ENCODE measurements around the gene IFT80. TPM values are rescaled to one million over a fixed set of nuclear protein-coding genes. Genes with fewer than 3 reads are reported as not detected.

IFT80 gene
- total and polyA plus RNA-seq, 9 of the 15 experiments (the other 6 are each of a cell fraction or from before 2014, with no cell fraction given), result 6.7 to 21.1 (median 16.4) TPM

DNA sequence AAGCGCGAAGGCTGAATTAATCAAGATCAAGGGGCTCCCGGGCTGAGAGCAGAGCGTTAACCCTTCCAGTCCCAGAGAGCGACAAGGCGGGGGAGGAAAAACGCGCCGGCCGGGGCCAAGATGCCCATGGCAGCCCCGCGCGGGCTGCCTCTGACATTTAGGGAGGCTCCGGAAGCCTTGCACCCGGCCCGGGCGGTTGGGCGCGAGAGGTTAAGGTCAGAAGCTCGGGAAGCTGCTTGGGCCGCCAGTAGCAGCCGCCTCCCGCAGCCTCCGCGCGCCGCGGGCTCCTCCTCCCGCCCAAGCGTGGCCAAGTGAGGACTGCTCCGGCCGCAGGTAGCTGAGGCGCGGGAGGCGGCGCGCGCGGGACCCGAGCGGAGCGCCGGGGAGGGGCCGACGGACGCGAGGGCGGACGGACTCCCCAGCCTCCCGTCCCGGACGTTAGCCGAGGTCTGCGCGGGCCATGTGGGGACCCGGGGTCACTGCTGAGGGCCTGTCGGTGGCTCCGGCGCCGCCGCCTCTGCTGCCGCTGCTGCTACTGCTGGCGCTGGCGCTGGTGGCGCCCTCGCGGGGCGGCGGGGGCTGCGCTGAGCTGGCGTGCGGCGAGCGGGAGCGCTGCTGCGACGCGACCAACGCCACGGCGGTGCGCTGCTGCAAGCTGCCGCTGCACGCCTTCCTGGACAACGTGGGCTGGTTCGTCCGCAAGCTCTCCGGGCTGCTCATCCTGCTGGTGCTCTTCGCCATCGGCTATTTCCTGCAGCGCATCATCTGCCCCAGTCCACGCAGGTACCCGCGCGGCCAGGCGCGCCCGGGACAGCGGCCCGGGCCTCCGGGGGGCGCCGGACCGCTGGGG is 173.6 kb downstream of the IFT80 start, which contains the start of gene C3orf80 (continued):
- TF ChIP-seq, protein P1, sequence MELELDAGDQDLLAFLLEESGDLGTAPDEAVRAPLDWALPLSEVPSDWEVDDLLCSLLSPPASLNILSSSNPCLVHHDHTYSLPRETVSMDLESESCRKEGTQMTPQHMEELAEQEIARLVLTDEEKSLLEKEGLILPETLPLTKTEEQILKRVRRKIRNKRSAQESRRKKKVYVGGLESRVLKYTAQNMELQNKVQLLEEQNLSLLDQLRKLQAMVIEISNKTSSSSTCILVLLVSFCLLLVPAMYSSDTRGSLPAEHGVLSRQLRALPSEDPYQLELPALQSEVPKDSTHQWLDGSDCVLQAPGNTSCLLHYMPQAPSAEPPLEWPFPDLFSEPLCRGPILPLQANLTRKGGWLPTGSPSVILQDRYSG (tag; conservative IDR thresholded peaks at IDR 0.05; ENCODE audit: low read depth), result no peak
- TF ChIP-seq, protein P2, sequence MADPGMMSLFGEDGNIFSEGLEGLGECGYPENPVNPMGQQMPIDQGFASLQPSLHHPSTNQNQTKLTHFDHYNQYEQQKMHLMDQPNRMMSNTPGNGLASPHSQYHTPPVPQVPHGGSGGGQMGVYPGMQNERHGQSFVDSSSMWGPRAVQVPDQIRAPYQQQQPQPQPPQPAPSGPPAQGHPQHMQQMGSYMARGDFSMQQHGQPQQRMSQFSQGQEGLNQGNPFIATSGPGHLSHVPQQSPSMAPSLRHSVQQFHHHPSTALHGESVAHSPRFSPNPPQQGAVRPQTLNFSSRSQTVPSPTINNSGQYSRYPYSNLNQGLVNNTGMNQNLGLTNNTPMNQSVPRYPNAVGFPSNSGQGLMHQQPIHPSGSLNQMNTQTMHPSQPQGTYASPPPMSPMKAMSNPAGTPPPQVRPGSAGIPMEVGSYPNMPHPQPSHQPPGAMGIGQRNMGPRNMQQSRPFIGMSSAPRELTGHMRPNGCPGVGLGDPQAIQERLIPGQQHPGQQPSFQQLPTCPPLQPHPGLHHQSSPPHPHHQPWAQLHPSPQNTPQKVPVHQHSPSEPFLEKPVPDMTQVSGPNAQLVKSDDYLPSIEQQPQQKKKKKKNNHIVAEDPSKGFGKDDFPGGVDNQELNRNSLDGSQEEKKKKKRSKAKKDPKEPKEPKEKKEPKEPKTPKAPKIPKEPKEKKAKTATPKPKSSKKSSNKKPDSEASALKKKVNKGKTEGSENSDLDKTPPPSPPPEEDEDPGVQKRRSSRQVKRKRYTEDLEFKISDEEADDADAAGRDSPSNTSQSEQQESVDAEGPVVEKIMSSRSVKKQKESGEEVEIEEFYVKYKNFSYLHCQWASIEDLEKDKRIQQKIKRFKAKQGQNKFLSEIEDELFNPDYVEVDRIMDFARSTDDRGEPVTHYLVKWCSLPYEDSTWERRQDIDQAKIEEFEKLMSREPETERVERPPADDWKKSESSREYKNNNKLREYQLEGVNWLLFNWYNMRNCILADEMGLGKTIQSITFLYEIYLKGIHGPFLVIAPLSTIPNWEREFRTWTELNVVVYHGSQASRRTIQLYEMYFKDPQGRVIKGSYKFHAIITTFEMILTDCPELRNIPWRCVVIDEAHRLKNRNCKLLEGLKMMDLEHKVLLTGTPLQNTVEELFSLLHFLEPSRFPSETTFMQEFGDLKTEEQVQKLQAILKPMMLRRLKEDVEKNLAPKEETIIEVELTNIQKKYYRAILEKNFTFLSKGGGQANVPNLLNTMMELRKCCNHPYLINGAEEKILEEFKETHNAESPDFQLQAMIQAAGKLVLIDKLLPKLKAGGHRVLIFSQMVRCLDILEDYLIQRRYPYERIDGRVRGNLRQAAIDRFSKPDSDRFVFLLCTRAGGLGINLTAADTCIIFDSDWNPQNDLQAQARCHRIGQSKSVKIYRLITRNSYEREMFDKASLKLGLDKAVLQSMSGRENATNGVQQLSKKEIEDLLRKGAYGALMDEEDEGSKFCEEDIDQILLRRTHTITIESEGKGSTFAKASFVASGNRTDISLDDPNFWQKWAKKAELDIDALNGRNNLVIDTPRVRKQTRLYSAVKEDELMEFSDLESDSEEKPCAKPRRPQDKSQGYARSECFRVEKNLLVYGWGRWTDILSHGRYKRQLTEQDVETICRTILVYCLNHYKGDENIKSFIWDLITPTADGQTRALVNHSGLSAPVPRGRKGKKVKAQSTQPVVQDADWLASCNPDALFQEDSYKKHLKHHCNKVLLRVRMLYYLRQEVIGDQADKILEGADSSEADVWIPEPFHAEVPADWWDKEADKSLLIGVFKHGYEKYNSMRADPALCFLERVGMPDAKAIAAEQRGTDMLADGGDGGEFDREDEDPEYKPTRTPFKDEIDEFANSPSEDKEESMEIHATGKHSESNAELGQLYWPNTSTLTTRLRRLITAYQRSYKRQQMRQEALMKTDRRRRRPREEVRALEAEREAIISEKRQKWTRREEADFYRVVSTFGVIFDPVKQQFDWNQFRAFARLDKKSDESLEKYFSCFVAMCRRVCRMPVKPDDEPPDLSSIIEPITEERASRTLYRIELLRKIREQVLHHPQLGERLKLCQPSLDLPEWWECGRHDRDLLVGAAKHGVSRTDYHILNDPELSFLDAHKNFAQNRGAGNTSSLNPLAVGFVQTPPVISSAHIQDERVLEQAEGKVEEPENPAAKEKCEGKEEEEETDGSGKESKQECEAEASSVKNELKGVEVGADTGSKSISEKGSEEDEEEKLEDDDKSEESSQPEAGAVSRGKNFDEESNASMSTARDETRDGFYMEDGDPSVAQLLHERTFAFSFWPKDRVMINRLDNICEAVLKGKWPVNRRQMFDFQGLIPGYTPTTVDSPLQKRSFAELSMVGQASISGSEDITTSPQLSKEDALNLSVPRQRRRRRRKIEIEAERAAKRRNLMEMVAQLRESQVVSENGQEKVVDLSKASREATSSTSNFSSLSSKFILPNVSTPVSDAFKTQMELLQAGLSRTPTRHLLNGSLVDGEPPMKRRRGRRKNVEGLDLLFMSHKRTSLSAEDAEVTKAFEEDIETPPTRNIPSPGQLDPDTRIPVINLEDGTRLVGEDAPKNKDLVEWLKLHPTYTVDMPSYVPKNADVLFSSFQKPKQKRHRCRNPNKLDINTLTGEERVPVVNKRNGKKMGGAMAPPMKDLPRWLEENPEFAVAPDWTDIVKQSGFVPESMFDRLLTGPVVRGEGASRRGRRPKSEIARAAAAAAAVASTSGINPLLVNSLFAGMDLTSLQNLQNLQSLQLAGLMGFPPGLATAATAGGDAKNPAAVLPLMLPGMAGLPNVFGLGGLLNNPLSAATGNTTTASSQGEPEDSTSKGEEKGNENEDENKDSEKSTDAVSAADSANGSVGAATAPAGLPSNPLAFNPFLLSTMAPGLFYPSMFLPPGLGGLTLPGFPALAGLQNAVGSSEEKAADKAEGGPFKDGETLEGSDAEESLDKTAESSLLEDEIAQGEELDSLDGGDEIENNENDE (IDR thresholded peaks at IDR 0.05; ENCODE audit: low read depth, low read length), result no peak
- TF ChIP-seq RBM17 (IDR thresholded peaks at IDR 0.05; ENCODE audit: borderline replicate concordance, low read depth, low read length), result no peak
- TF ChIP-seq NCOA1 (IDR thresholded peaks at IDR 0.05; ENCODE audit: low read depth), result no peak
- no peak for TF ChIP-seq ZNF408 (CRISPR knock-in tag; IDR thresholded peaks at IDR 0.05; ENCODE audit: low read depth)
- TF ChIP-seq, protein P3, sequence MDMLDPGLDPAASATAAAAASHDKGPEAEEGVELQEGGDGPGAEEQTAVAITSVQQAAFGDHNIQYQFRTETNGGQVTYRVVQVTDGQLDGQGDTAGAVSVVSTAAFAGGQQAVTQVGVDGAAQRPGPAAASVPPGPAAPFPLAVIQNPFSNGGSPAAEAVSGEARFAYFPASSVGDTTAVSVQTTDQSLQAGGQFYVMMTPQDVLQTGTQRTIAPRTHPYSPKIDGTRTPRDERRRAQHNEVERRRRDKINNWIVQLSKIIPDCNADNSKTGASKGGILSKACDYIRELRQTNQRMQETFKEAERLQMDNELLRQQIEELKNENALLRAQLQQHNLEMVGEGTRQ (CRISPR knock-in tag; IDR thresholded peaks at IDR 0.05), result no peak
- TF ChIP-seq, protein P4, sequence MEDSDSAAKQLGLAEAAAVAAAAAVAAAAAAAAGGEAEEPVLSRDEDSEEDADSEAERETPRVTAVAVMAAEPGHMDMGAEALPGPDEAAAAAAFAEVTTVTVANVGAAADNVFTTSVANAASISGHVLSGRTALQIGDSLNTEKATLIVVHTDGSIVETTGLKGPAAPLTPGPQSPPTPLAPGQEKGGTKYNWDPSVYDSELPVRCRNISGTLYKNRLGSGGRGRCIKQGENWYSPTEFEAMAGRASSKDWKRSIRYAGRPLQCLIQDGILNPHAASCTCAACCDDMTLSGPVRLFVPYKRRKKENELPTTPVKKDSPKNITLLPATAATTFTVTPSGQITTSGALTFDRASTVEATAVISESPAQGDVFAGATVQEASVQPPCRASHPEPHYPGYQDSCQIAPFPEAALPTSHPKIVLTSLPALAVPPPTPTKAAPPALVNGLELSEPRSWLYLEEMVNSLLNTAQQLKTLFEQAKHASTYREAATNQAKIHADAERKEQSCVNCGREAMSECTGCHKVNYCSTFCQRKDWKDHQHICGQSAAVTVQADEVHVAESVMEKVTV (CRISPR knock-in tag; IDR thresholded peaks at IDR 0.05), result no peak
- TF ChIP-seq ELF1 (tag; IDR thresholded peaks at IDR 0.05), result no peak
- peak; percentile 31; the same call in 1 of the 2 replicates for TF ChIP-seq GABPB1 (CRISPR knock-in tag; IDR thresholded peaks at IDR 0.05)
- TF ChIP-seq KDM2B (CRISPR knock-in tag; IDR thresholded peaks at IDR 0.05), result peak; percentile 31; the same call in 1 of the 2 replicates
- no peak for TF ChIP-seq ETS2 (tag; IDR thresholded peaks at IDR 0.05; ENCODE audit: borderline replicate concordance, poor library complexity, severe bottlenecking)

All from K562 (cell line).